Caco-2 (cell line): ENCODE results near the gene PAX1. TPM values are rescaled to one million over a fixed set of nuclear protein-coding genes. Genes with fewer than 3 reads are reported as not detected.

Experiments used
- BruUV-seq: library from RNA; stranded (reverse); fragments of 400-500 nt; replicated peaks from 2 replicates; lab custom pipeline; 2021; lab: Mats Ljungman, UMichigan
- CTCF ChIA-PET: fragments of 300-600 bp; sonication (Branson Sonifier 250); formaldehyde crosslinking; loops from one replicate; lab custom pipeline; 2022; ENCODE audit warnings: antibody characterized with exemption; lab: Charles Lee
- POLR2A ChIA-PET: fragments of 300-600 bp; sonication (Branson Sonifier 250); formaldehyde crosslinking; loops from one replicate; lab custom pipeline; 2022; ENCODE audit warnings: antibody characterized with exemption; lab: Charles Lee
- DNase-seq, 2 experiments: peaks; one replicate each; pipeline versions ENCODE4 v3.0.0 to v3.0.0-alpha.2; 2020 to 2022
- H3K27me3 ChIP-seq: replicated peaks from 2 replicates; pipeline ENCODE4 v1.6.0; 2011; ENCODE audit warnings: low read length; ENCODE audit not compliant: control insufficient read depth, insufficient read depth
- H3K36me3 ChIP-seq: 2 replicates; pipeline ENCODE4 v1.5.1; 2011; ENCODE audit warnings: low read length; ENCODE audit not compliant: control insufficient read depth, insufficient read depth
- H3K4me1 ChIP-seq: fragments of 250-450 bp; sonication (Bioruptor Pico); 2 replicates; pipeline ENCODE4 v1.5.1; 2020; ENCODE audit warnings: mild to moderate bottlenecking
- H3K4me3 ChIP-seq: 2 replicates; pipeline ENCODE4 v1.5.1; 2011; ENCODE audit warnings: low read depth, mild to moderate bottlenecking, control low read depth, low read length
- H3K9me3 ChIP-seq: fragments of 250-450 bp; sonication (Bioruptor Pico); 2 replicates; pipeline ENCODE4 v1.5.1; 2020; ENCODE audit warnings: mild to moderate bottlenecking, moderate library complexity
- H3K27ac Mint-ChIP-seq: one replicate; pipeline ENCODE4 v1.8.0; 2022; ENCODE audit warnings: mixed read lengths; ENCODE audit not compliant: unreplicated experiment
- H3K27me3 Mint-ChIP-seq: one replicate; pipeline ENCODE4 v1.8.0; 2022; ENCODE audit warnings: mixed read lengths; ENCODE audit not compliant: insufficient read depth, unreplicated experiment
- H3K36me3 Mint-ChIP-seq: one replicate; pipeline ENCODE4 v1.8.0; 2022; ENCODE audit warnings: mild to moderate bottlenecking, mixed read lengths; ENCODE audit not compliant: insufficient read depth, unreplicated experiment
- H3K4me1 Mint-ChIP-seq: one replicate; pipeline ENCODE4 v1.8.0; 2022; ENCODE audit warnings: low read depth, mixed read lengths; ENCODE audit not compliant: unreplicated experiment
- H3K4me3 Mint-ChIP-seq: one replicate; pipeline ENCODE4 v1.8.0; 2022; ENCODE audit warnings: mild to moderate bottlenecking, moderate library complexity, mixed read lengths; ENCODE audit not compliant: unreplicated experiment
- H3K9me3 Mint-ChIP-seq: one replicate; pipeline ENCODE4 v1.8.0; 2022; ENCODE audit warnings: mixed read lengths; ENCODE audit not compliant: unreplicated experiment
- CTCF ChIP-seq, 2 experiments: fragments of 200-600 bp in 1 of 2; IDR thresholded peaks; 1 replicate in 1 of 2; 2 replicates in 1 of 2; pipeline versions ENCODE4 v1.5.1 to v1.8.0; 2011 to 2022; ENCODE audit warnings: antibody characterized with exemption in 1 of 2, control low read depth in 1 of 2, inconsistent platforms in 1 of 2, low read depth in 1 of 2, low read length in 1 of 2, mild to moderate bottlenecking in 1 of 2, moderate library complexity in 1 of 2; ENCODE audit not compliant: insufficient read depth in 1 of 2, severe bottlenecking in 1 of 2, unreplicated experiment in 1 of 2
- intact Hi-C: fragments of 100-400 bp; cut with micrococcal nuclease; formaldehyde crosslinking; loops from one replicate; pipeline ENCODE4 v1.10.0; 2022; ENCODE audit not compliant: unreplicated experiment
- total RNA-seq: library from RNA; stranded (reverse); gene quantifications from 2 replicates; pipeline ENCODE4 v1.2.3, GENCODE V29; 2022

Gene PAX1
- total RNA-seq, 1 experiment from 2014 or later, result not detected

DNA sequence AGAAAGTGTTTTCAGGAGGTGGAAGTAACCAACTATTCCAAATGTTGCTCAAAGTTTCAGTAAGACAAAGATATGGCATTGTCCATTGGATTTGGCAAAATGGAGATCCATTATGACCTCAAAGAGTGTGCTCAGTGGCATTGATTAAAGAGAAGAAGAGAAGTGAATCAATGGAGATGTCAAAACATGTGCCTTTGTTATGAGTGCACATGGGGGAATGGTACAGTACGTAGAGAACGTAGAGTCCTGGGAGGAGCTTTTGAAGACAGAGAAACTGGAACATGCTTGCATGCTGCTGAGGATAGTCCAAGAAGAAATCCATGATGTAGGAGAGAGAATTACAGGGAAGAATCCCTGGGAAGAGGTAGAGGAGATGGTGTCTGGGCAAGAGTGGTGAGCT lies 42.0 kb upstream of the PAX1 start:
- Mint-ChIP-seq H3K36me3 (no peaks in the 10 kb centered on the region), H3K4me1 (no peaks in the 10 kb centered on the region), H3K4me3 (no peak overlapping the region), H3K9me3 (no peaks in the 10 kb centered on the region), H3K27ac (no peak overlapping the region), H3K27me3 (peaks cover 4% of the 10 kb centered on the region)
- ChIA-PET POLR2A (no interaction called here), CTCF (no interaction called here)
- Histone ChIP-seq H3K4me3 (no peak overlapping the region), H3K4me1 (no peaks in the 10 kb centered on the region), H3K27me3 (no peaks in the 10 kb centered on the region; the same call in 1 of the 2 replicates), H3K36me3 (no peaks in the 10 kb centered on the region), H3K9me3 (no peaks in the 10 kb centered on the region)
- no TSS peak for BruUV-seq
- intact Hi-C loops, result no loop called here
- no peak for TF ChIP-seq CTCF (IDR thresholded peaks at IDR 0.05; ENCODE audit: insufficient read depth in 1 of 2, low read depth in 1 of 2, low read length in 1 of 2, severe bottlenecking in 1 of 2, unreplicated experiment in 1 of 2)
- no peak for DNase-seq

GRCh38 chr20:21665687-21666446 lies 39.6 kb upstream of the PAX1 start:
- intact Hi-C loops, result no loop called here
- H3K4me3 Mint-ChIP-seq, result no peak overlapping the region
- no peaks in the 10 kb centered on the region for H3K9me3 ChIP-seq
- H3K27me3 Mint-ChIP-seq, result peaks cover 6% of the 10 kb centered on the region
- H3K27ac Mint-ChIP-seq, result no peak overlapping the region
- no peaks in the 10 kb centered on the region for H3K9me3 Mint-ChIP-seq
- no TSS peak for BruUV-seq
- H3K4me3 ChIP-seq, result no peak overlapping the region
- H3K4me1 Mint-ChIP-seq, result no peaks in the 10 kb centered on the region
- no peak for TF ChIP-seq CTCF (IDR thresholded peaks at IDR 0.05; ENCODE audit: insufficient read depth in 1 of 2, low read depth in 1 of 2, low read length in 1 of 2, severe bottlenecking in 1 of 2, unreplicated experiment in 1 of 2)
- ChIA-PET POLR2A (no interaction called here), CTCF (interaction anchor here (0.6 kb wide), 1 partner anchor 128 kb away, joined by 3 read pairs; no protein-coding TSS in a partner anchor)
- no peaks in the 10 kb centered on the region for H3K4me1 ChIP-seq
- H3K27me3 ChIP-seq, result no peaks in the 10 kb centered on the region; the same call in 1 of the 2 replicates
- no peak for DNase-seq
- no peaks in the 10 kb centered on the region for H3K36me3 Mint-ChIP-seq
- H3K36me3 ChIP-seq, result no peaks in the 10 kb centered on the region

DNA sequence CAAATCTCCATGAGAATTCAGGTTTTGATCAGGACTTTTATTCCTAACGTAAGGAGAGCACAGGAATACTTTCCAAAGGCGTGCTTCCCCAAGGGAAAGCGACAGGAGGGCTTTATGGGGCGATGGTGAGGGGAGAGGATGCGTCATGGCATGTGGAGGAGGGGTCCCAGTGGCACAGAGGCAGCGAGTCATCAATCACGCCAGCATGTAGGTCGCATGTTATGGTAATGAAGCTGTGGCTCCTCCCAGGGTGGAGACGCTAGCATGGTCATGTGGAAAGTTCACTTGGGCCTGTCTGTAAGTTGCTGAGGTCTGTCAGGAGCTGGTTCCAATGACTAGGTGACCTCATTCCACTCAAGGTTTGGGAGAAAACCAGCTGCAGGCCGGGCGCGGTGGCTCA lies 35.3 kb upstream of the PAX1 start:
- Mint-ChIP-seq H3K4me1 (no peaks in the 10 kb centered on the region), H3K9me3 (no peaks in the 10 kb centered on the region), H3K27me3 (peaks cover 10% of the 10 kb centered on the region), H3K27ac (no peak overlapping the region), H3K36me3 (no peaks in the 10 kb centered on the region), H3K4me3 (no peak overlapping the region)
- Histone ChIP-seq H3K9me3 (no peaks in the 10 kb centered on the region), H3K36me3 (no peaks in the 10 kb centered on the region), H3K27me3 (no peaks in the 10 kb centered on the region), H3K4me3 (no peak overlapping the region), H3K4me1 (no peaks in the 10 kb centered on the region)
- ChIA-PET CTCF (no interaction called here), POLR2A (no interaction called here)
- no peak for TF ChIP-seq CTCF (IDR thresholded peaks at IDR 0.05; ENCODE audit: insufficient read depth in 1 of 2, low read depth in 1 of 2, low read length in 1 of 2, severe bottlenecking in 1 of 2, unreplicated experiment in 1 of 2)
- no TSS peak for BruUV-seq
- intact Hi-C loops, result no loop called here
- DNase-seq, result no peak
